CD4-positive, alpha-beta T cell treated with Interleukin-15 for 1 hour (primary cell): ENCODE data around the gene CETN2.
"Not testable (repeated sequence)": the region's sequence is repeated elsewhere in the genome, so short reads cannot be mapped to it uniquely, and the experiment has no call there.

Experiments used
- DNase-seq: peaks from one replicate; pipeline ENCODE4 v3.0.0-alpha.2; 2020

The CETN2 gene

DNA sequence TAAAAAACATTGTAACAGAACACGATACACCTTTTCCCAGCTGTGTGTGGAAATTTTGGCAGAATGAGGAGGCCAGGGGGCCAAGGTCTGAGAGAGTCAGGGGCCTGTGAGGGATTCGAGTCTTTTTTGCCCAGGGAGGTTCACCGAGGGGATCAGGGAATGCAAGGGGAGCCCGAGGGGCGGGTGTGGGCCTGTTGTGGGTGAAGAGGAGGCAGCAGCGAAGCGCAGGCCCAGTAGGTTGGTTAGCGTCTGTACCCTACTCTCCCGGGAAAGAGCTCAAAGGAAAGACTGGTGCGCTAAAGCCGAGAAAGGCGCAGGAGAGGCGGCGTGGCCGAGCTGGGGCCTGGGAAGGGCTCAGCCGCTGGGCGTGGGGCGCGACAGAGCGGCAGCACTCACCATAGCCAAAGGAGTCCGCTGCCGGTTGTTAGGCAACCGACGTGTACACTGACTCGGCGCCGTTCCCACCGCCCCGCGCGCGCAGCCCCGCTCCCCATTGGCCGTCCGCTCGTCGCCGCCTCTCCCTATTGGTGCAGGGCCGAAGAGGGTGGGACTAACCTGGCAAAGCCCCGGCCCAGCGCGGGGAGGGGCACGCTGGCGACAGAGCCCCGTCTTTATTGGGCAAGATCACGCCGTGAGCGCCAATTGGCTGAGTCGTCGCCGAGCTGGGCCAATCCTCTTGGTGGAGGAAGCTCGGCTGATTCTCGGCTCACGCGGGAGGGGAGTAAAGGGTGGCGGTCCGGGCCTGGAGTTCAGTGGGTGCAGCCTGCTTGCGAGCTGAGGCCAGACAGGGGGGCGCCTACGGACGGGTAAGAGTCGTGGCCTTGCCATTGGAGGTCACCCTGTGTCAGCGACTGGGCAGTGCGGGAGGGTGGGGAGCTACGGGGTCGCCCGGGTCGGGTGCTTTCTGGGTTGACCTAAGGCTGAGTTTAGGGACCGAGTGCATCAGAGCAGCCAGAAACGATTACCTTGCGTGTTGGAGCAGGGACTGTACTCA lies at the start of gene CETN2, which contains the start of gene NSDHL:
Gene CETN2 (minus strand): TSS at position 446 of the 994 bp plus-strand sequence. CDS start 47 bp downstream, at position 399.
Gene NSDHL (plus strand): TSS at position 752 of the 994 bp plus-strand sequence. CDS start 15,262 bp downstream, outside the sequence.
- peak; percentile 94 for DNase-seq

DNA sequence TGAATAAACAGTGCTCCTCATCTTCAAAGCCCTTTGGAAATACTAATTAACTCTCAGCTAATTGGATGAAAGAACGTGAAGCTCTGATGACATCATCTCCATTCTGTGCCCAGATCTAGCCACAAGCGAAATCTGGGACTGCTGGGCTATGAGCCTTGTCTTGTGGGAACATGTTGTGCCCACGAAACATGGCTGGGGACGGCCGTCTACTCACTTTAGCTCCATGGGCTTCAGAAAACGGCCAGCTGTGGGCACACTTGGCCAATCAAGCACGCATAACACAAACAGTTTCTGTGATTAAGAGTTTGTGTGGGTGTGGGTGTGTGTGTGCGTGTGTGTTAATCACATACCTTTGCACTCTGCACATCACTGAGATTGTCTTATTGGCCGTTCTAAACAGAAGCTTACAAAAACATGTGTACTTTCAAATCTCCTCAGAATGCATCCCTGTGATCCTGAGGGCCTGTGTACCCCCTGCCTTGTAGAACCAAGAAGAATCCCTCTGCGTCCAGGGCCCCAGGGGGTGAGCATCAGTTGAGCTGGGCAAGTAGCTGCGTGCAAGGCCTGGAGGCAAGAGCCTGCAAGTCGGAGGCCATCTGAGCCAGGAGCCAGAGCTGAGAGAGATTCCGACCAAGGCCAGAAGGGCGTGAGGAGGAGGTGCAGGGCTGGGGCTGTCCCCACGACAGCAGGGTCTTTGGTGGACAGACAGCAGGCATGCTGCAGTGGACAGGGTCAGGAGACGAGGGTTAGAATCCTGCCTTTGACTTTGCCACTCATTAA lies 48.6 kb upstream of the CETN2 start:
- DNase-seq = no peak

DNA sequence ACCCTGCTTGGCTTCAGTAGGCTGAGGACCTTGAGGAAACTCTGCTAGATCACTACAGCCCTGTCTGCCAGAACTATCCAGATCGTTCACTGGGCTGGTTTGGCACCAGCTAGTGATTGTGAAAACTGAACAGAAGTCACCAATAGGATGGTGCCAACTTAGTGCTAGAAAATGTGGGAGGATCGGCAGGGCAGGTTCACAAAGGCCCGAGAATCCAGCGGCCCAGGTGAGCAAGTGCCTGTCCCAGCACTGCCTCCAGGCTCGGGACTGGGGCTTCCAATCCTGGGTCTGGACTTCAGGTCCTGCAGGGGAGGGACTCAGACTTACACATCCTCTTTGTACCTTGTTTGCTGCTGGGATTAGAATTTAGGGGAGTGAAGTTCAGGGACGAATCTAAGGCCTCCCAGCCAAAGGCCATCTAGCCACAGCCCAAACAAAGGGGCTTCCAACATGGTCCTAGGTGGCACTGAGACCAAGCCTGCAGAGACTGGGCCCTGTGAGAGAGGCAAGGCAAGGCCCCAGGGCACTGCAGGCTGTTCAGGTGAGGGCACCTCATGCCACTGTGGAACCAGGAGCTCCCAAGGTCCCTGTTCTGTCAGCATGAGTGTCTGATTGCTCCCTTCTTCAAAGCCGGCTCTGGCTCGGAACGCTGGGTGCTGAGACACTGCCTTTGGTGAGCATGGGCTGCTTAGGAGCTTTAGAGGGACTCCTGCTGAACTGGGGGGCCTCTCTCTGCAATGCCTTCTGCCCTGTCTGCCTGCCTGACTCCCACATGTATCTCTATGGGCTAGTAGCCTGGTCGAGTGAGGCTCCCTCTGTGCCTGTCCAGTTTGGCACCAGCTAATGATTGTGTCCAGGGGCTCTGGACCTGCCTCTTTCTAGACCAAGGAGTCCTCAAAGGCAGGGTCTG lies 46.6 kb upstream of the CETN2 start:
- DNase-seq = no peak

GRCh38 chrX:152873361-152873760 lies 42.8 kb upstream of the CETN2 start:
- no peak for DNase-seq

DNA sequence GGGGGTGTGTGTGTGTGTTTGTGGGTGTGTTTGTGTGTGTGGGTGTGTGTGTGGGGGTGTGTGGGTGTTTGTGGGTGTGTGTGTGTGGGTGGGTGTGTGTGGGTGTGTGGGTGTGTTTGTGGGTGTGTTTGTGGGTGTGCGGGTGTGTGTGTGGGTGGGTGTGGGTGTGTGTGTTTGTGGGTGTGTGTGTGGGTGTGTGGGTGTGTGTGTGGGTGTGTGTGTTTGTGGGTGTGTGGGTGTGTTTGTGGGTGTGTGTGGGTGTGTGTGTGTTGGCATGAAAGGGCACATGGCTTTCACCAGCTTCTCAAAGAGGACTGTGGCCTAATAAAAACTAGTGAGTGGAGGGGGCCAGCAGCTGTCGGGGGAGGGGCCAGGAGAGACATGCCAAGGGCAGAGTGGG lies 42.0 kb upstream of the CETN2 start:
- DNase-seq = no peak

DNA sequence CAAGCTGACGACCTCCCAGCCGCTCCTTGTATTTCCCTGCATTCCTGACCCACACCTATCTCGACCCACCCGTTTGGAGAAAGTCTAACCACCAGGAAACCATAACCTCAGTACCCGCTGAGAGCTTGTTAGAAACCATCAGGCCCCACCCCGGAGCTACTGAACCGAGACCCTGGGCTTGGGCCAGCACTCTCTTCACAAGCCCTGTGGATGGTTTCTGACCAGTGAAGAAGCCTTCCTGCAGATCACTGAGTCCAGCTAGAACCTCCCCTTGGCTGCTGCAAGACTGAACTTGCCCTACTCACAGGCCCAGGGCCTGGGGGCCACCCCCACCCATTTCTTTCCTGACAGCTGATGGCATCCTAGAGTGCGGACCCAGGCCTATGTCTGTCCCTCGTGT lies 40.7 kb upstream of the CETN2 start:
- no peak for DNase-seq

- no peak for DNase-seq
These were observed 39.4 kb upstream of the CETN2 start for GRCh38 chrX:152869972-152870371.

- DNase-seq = no peak
These were observed 35.8 kb upstream of the CETN2 start for GRCh38 chrX:152866386-152866785.

GRCh38 chrX:152865232-152865920 lies 34.8 kb upstream of the CETN2 start:
- DNase-seq = no peak

GRCh38 chrX:152861826-152862225 lies 31.3 kb upstream of the CETN2 start:
- DNase-seq = no peak

- no peak for DNase-seq
These were observed 30.6 kb upstream of the CETN2 start for GRCh38 chrX:152861116-152861515.

DNA sequence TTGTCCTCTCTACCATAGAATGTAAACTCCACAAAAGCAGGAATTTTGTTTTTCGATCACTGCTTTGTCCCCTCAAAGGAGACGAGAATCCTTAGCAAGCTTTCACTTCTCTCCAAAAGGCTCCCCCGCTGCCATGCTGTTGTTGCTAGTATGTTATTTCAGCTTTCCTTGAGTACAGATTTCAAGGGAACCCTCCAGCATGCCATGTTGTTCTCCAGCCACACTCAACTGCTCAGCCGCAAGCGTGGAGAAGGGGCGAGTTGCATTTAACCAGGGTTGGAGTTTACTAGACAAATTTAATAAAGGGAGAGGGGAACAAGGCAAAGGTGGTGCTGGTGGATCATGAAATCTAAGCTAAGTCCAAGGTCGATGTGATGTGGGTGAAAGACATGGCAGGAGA lies 23.4 kb upstream of the CETN2 start:
- no peak for DNase-seq

GRCh38 chrX:152850465-152850864 lies 19.9 kb upstream of the CETN2 start:
- no peak for DNase-seq

DNA sequence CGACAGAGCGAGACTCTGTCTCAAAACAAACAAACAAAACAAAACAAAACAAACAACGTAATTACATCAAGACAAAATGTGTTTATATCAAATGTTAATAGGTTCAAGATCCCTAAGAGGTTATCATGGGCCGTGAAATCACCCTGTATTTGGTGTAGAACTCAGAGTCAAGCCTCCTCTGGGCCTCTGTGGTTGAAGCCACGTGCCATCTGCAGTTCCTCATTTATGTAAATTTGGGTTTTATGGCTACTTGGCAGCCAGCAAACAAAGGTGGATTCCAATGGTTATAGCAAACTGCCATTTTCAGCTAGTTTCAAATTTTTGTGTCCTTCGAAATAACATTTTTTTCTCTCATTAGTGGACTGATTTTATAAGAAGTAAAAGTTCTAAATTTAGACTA lies 16.7 kb upstream of the CETN2 start:
- no peak for DNase-seq

DNA sequence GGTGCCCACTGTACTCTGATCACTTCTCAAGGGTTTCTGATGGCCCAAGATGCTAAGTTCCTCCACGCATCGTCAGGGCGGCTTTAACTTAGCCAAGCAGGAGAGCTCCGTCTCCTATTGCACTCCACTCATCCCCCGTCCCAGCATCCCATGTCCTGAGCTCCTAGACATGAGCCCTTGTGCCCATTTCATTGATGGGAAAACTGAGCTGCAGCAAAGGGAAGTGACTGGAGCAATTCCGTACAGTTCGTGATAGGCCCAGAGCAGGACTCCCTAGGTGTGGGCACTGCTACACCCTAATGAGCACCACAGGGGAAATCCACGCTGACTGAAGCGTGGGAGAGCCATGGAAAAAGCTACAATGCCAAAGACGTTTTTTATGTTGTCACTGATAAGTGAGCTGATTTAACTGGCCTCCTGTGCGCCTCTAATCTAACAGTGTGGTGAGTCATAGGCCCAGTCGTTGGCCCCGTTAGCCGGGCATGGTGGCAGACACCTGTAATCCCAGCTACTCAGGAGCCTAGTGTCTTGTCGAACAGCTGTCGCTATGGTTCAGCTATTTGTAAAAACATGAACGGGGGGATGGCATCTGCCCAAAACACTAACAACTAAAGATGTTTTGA lies 15.2 kb upstream of the CETN2 start:
- no peak for DNase-seq

GRCh38 chrX:152844256-152844655 lies 13.7 kb upstream of the CETN2 start:
- no peak for DNase-seq

DNA sequence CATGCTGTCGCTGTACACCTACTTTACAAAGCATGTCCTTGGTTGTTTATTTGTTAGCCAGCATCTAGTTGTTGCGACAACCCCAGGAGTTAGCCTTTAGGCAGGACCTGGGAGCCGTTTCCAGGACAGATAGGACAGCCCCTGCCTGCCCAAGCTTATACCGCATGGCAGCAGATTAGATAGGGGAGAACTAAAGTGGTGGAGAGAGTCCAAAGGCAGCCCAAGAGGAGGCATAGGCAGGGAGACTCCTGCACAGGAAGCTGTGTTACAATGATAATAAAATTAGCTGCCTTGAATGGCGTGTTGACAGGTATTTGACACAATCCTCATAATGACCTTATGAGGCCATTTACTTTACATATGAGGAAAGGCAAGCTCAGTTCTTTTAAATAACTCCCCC lies 13.3 kb upstream of the CETN2 start:
- no peak for DNase-seq

- no peak for DNase-seq
These were observed 12.3 kb upstream of the CETN2 start for GRCh38 chrX:152842772-152843338.

DNA sequence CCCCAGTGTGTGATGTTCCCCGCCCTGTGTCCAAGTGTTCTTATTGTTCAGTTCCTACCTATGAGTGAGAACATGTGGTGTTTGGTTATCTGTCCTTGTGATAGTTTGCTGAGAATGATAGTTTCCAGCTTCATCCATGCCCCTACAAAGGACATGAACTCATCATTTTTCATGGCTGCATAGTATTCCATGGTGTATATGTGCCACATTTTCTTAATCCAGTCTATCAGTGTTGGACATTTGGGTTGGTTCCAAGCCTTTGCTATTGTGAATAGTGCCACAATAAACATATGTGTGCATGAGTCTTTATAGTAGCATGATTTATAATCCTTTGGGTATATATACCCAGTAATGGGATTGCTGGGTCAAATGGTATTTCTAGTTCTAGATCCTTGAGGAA lies 4.9 kb upstream of the CETN2 start:
- not testable (repeated sequence) for DNase-seq

DNA sequence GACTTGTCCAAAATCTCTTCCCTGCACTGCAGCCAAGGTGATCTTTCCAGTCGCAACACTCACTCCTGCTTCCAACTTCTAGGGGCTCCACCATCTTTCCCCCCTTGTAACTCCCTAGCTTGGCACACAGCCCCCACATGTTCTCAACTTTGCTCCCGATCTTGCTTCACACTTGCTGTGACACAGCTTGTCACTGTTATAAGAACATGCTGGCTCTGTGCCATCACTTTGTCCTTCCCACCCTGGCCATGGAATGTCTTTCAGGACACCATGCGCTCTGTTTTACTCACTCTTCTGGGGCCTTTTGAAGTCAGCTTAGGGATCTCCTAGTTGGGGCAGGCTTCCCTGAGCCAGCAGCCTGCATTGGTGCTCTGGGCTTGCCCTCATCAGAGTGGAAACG lies 2.8 kb upstream of the CETN2 start:
- no peak for DNase-seq

DNA sequence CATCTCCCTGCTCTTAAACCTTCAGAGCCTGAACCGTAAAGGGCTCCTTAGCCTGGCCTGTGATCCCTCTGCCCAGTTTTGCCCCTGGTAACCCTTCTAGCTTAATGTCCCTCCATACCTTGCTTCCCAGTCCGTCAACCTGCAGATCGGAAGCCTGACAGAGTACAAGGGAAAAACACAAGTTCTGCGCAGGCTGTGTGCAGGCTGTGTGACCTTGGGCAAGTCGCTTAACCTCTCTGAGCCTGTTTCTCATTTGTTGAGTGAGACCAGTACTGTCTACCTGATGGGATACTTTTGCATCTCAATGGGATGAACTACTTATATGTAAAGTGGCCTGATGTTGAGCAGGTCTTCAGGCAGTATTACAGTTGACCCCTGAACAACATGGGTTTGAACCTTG lies 2.0 kb upstream of the CETN2 start:
- DNase-seq = no peak
